Thyroid gland (tissue), 4 donors: Measurements from ENCODE around the gene GTSE1.

ENCODE experiments used
- CTCF ChIP-seq, 6 experiments: fragments of 200-600 bp in 3 of 6; fragments of 450-650 bp in 3 of 6; sonication (generic) in 3 of 6; IDR thresholded peaks; one replicate each; pipeline ENCODE4 v1.5.1; 2016 to 2019; ENCODE audit warnings: antibody characterized with exemption in 6 of 6, mild to moderate bottlenecking in 2 of 6, inconsistent platforms in 1 of 6, moderate library complexity in 1 of 6
- POLR2A ChIP-seq, 2 donors: fragments of 450-650 bp; IDR thresholded peaks; one replicate each; pipeline ENCODE4 v1.6.1; 2017; ENCODE audit warnings: antibody characterized with exemption in 2 of 2, mild to moderate bottlenecking in 2 of 2, moderate library complexity in 1 of 2

DNA sequence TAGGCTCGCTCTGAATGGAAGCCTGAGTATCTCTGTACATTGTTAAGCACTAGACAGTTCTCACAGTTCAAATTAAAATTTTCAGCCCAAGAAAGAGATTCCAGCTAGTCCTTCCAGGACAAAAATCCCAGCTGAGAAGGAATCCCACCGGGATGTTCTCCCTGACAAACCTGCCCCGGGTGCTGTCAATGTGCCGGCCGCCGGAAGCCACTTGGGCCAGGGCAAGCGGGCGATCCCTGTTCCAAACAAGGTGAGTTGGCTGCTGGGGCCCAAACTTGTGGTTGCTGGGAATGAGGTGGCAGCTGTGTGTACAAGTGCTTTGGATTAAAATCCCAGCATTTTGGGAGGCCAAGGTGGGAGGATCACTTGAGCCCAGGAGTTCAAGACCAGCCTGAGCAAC, 15.4 kb downstream of the GTSE1 start:
- TF ChIP-seq POLR2A (IDR thresholded peaks at IDR 0.05): no peak
- TF ChIP-seq CTCF (IDR thresholded peaks at IDR 0.05): no peak
